Erythroblast (primary cell): ENCODE data around the gene CORO1C.

ENCODE experiments used
- GATA1 ChIP-seq: IDR thresholded peaks from 2 replicates; pipeline ENCODE4 v1.6.1; 2011; ENCODE audit warnings: low read depth, mild to moderate bottlenecking, control low read depth, low read length, moderate library complexity
- POLR2A ChIP-seq: IDR thresholded peaks from 2 replicates; pipeline ENCODE4 v1.6.1; 2011; ENCODE audit warnings: mild to moderate bottlenecking, low read length

GRCh38 chr12:108735855-108736254 is 4.5 kb upstream of the CORO1C start:
- TF ChIP-seq POLR2A, result no peak
- TF ChIP-seq GATA1, result no peak
